Stromal cell of bone marrow (primary cell): Measurements from ENCODE around the gene PPM1M.

Experiments
- DNase-seq: peaks from one replicate; pipeline ENCODE4 v3.0.0-alpha.2; 2012; ENCODE audit warnings: low read depth

PPM1M gene

DNA sequence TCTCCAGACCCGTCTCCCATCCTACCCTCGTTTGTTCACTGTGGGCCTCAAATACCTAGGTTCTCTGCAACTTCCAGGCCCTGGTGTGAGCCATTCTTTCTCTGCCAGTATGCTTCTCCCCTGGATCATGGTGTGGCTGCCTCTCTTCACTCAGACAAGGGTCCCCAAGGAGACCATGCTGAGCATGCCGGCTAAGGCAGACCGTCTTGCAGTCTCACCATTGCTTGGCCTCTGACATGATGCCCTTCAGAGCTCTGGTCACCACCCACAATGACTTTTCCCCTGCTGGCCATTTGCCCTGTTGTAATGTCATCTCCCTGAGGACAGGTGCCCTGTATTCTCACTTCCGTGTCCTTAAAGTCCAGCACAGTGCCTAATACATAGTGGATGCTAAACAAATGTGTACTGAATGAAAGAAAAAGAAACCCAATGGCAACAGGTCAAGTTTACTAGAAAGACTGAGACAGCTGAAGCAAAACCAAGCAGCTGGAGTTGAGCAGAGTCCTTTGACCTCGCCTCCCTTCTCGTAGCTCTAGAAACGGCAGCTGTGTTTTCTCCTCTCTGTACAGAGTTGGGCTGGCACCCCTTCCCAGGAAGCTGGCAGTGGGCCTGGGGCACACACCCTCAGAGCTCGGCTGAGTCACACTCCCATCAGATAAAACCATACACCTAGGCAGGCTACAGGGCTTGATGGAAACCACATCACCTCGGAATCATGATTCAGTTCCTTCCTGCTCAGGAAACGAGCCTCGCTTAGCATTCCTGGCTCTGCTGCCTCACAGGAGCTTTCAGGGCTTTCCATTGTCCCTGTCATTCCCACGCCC is 28.8 kb upstream of the PPM1M start:
- DNase-seq, result no peak

- DNase-seq, result no peak
Observed at GRCh38 chr3:52217409-52217805, 28.2 kb upstream of the PPM1M start.

GRCh38 chr3:52218026-52218425 is 27.5 kb upstream of the PPM1M start:
- no peak for DNase-seq

GRCh38 chr3:52218454-52218853 is 27.1 kb upstream of the PPM1M start:
- DNase-seq, result no peak

- no peak for DNase-seq
Observed at GRCh38 chr3:52218937-52219650, 26.5 kb upstream of the PPM1M start.

DNA sequence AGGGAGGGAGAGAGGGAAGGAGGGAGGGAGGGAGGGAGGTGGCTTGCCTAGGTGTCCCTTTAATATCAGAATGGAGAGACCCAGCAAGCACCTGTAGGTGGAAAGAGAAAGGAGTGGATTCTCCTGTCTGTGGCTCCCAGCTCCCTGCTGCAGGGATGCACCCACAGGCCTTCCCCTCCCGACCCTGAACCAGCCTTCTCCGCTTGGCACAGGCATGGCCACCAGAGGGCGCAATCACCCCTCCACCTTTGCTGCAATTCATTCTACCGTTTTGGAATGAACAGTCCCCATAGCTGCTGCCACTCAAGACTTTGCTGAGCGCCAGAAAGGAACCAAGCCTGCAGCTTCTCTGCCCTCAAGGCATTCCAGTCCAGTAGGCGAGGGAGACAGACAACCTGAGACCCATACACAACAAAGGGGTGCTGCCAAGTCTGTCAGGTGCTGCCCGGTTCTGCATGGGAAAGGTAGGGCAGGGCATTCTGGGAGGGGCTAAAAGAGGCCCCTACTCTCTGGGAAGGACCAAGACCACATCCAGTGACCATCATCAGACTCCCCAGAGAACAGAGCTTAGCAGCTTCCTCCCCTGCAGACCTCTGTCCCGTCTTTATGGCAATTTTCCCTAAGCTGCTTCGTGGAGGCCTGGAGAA is 25.1 kb upstream of the PPM1M start:
- DNase-seq, result peak; percentile 38

- no peak for DNase-seq
Observed at GRCh38 chr3:52221141-52221562, 24.4 kb upstream of the PPM1M start.

DNA sequence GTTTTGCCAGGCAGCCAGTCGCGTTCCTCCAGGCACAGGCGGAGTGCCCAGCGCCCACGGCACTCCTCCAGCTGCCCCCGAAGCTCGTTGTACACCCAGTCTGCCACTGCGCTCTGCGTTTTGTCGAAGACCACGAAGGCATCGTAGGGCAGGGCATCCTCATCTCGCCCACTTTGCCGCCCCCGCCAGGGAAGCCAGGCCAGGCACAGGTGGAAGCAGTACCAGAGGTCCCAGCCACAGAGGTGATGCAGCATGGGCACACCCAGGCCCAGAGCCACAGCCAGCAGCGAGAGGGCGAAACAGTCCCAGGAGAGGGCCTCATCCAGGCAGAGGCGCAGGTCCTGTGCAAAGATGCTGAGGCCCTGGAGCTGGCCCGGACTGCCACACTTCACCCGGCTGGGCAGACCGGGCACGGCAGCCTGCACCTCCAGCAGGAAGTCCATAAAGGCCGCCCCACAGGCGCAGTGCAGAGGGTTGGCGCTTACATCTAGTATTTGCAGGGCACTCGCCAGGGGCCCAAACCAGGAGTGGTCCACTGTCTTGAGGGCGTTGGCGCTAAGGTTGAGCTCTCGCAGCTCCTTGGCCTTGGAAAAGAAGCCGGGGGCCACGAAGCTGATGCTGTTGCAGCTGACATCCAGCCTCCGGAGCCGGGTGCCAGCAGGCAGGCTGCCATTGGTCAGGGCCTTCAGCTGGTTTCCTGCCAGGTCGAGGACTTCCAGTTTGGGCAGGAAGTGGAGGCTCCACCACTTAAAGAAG is 23.8 kb upstream of the PPM1M start:
- DNase-seq, result no peak

DNA sequence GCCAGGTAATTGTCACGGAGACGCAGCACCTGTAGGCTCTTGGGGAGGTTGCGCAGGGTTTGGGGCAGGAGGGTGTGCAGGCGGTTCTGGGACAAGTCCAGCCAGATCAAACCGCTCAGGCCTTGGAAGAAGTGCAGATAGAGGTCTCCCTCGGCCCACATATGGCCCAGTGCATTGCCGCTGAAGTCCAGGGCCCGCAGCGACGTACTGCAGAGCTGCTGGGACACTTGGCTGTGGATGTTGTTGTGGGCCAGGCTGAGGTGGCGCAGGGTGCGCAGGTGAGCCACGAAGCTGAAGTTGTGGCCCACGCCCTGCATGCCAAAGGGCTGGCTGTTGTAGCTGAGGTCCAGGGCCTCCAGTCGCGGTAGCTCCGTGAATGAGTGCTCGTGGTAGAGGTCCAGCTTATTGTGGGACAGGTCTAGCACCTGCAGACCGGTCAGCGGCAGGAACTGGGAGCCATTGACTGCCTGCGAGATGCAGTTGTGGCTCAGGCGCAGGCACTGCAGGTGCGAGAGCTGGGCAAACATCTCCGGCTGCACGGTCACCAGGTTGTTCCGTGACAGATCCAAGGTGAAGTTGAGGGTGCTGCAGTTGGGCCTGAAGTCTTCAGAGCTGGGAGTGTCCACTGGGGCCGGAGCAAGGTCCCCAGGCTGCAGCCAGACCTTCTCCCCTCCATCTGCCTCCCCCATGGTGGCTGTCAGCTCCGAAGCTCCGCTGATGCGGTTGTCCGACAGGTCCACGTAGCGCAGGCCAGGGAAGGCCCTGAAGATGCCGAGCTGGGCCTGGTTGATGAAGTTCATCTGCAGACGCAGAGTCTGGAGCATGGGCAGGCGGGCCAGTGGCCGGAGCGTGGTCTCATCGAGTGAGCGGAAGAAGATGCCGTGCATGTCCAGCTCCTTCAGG is 23.0 kb upstream of the PPM1M start:
- DNase-seq, result no peak

- no peak for DNase-seq
Observed at GRCh38 chr3:52223449-52224408, 21.8 kb upstream of the PPM1M start.

- DNase-seq, result no peak
Observed at GRCh38 chr3:52225452-52226228, 19.9 kb upstream of the PPM1M start, which contains the start of gene TLR9. TLR9 (minus strand) TSS chr3:52225645; CDS start chr3:52225529, 116 bp downstream.

- no peak for DNase-seq
Observed at GRCh38 chr3:52226229-52226817, 19.2 kb upstream of the PPM1M start.

- DNase-seq, result no peak
Observed at GRCh38 chr3:52227117-52227516, 18.4 kb upstream of the PPM1M start.

DNA sequence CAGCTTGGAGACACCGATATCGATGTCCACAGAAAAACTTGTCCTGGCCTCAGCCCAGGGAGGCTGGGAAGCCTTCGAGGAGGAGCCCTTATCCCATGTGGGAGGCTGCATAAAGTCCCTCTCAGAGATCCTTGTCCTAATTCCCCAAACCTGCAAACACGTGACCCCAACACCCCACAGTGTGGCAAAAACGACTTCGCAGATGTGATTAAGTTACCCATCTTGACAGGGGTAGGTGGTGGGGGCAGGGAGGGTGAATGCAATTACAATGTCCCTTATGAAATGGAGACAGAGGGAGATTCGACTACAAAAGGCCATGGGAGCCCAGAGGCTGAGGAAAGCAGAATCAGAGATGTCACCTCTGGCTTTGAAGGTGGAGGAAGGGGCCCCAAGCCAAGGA is 17.8 kb upstream of the PPM1M start:
- no peak for DNase-seq

DNA sequence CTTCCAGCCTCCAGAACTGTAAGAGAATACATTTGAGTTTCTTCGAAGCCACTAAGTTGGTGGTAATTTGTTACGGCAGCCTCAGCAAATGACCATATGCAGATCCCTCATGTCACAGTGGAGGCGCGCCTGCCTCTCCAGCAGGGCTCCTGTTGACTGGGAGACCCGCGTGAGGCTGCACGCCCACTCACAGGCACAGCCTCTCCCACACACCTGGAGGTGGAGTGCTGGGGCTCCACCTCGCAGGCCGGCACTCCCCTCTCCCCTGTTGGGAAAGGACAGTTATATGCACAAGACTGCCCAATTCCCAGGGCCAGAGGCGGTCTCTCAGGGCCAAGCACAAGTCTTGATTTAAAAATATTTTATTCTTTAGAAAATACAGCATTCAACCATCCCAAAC is 17.3 kb upstream of the PPM1M start:
- DNase-seq, result no peak

DNA sequence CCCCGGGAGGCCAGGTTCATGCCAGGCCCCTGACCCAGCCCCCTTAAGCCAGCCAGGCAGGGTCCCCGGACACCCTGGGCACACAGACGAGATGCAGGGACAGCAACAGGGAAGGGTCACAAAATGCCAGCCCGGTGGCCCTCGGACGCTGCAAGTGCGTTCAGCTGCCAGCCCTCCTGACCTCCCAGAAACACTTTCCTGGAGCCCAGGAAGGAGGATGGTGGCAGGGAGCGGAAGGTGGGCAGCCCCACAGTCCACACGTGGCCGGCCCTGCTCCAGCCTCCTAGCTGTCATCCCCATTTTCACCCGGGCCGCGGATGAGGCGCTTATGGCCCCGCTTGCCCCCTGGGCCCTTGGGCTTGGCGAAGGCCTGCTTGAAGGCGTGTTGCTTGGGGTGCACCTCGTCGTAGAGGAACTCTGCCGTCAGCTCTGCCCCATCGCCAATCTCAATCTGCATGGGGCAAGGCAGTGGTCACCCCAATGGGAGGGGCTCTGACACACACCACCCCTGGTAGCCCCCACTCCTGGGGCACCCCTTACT is 16.7 kb upstream of the PPM1M start:
- no peak for DNase-seq

GRCh38 chr3:52229656-52230055 is 15.9 kb upstream of the PPM1M start:
- DNase-seq, result no peak

DNA sequence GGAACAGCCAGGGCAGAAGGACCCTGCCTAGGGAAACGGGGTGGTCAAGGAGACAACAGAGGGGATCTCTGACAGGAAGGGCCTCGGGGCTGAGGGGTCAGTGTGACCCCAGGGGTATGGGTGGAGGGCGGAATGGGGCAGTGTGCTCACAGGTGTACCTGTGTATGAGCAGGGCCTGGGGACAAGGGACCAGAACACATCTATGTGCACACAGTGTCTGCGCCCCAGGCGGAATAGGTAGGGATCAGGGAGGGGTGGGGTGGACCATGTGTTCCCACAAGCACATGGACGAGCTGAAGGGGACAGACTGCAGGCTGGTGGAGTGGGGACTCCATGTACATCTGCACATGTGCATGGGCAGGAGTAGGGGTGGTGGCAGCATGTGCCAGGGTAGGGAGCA is 15.1 kb upstream of the PPM1M start:
- no peak for DNase-seq
